NOMO-1 treated with DMSO at 0.1 percent for 48 hours (cell line): Measurements from ENCODE around the gene HOXA11.
A peak's percentile ranks its signal among the peaks of the same experiment; 100 is the strongest.

Source experiments
- DNase-seq: peaks from one replicate; lab custom pipeline; 2025; ENCODE audit not compliant: unreplicated experiment; lab: John Stamatoyannopoulos, UW

Gene HOXA11

DNA sequence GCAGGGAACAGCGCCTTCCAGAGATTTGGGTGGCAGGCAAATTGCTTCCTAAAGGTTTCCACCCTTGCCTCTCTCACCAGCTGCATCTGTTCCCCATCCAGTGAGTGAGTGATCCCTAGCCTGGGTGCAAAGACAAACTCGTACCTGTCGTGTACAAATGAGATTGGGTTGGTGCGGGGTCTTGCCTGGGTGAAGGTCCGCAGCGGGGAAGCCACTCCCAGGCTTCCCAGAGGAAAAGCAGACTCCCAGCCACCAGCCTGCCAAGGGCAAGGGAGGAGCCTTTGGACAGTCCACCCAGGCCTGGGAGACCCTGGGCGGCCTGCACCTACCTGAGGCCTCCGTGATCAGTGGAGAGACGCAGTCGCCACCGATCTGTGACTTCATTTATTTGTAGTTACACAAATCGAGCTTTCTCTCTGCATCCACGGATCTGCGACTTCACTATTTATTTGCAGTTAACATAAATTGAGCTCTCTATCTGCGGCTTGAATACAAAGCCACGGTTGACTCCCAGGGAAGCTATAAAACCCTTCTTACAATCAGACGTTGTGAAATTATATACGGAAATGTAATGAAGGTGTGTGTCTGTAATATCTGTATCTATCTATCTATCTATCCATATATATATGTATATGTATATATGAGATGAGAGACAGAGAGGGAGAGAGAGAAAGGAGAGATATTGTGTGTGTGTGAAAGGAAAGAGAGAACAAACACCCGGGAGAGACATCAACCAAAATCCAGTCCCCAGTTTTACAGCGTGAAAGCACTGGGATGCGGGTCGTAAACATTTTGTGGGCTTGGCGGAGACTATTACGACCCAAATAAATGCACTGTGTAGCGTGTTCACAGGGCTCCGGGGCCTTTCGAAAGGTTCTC lies 25.5 kb downstream of the HOXA11 start:
- DNase-seq, result no peak

DNA sequence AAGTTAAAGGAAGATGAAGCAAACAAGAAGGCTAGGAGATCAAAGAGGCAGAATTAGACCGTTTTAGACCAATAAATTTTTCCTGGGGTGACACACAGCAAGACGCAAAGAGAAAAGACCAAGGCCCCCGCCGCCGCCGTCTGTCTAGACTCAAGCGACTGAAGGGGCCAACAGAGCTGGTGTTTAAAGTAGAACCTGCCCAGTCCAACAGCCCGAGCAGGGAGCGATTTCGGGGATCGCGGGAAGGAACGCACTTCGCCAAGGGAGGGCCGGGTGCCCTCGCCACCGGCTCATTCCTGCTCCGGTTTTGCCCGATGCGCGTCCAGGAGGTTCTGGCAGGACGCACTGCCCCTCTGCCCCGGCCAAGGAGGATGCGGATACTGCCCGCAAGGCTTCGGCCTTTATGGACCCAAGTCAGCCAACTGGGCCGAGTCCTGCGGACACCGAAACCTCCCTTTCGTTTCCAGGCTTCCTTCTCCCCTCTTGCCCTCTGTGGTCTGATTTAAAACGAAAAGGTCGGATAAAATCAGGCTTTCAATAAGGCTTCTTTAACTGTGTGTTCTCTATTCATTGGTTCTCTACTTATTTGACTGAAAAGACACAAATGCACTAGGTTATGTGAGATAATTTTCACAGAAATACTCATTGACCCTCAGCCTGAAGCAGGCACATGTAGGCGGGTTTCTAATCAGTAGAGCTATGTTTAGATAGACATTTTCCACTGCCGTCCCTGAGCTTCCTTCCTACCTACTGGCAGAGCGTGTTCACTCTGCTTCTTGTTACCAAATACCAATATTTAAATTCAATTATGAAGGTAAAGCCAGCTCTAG lies 26.4 kb downstream of the HOXA11 start:
- peak; percentile 52 for DNase-seq

DNA sequence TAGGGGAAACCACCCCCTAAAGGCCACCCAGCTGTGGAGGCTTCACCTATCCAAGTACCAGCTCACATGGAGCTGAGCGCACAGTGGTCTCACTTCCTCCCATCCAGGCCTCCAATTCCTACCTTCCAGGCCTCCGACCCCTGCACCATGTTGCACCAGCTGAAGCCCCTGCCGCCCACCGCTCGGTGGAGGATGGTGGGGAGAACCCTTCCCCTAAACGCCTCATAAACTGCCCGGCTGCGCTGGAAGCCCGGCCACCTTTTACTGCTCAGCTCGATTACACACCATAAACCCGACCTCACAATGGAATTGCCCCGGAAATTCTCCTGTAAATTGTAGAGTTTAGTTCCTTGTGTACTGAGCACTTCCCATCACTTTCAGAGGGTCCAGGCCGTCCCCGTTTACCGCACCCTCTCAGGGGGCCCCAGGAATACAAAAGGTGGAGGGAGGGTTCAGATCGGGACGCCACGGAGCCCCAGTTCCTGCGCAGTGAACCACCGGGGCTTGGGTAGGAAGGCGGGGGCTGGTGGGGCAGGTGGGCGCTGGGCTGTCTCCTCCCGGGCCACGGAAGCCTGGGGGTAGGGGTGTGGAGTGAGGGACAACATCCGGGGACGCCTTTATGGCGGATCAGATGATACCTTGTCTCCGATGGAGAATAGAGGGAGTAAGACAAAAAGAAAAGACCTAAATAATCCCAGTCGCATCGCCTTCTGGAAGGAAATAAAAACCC lies 27.2 kb downstream of the HOXA11 start:
- no peak for DNase-seq

DNA sequence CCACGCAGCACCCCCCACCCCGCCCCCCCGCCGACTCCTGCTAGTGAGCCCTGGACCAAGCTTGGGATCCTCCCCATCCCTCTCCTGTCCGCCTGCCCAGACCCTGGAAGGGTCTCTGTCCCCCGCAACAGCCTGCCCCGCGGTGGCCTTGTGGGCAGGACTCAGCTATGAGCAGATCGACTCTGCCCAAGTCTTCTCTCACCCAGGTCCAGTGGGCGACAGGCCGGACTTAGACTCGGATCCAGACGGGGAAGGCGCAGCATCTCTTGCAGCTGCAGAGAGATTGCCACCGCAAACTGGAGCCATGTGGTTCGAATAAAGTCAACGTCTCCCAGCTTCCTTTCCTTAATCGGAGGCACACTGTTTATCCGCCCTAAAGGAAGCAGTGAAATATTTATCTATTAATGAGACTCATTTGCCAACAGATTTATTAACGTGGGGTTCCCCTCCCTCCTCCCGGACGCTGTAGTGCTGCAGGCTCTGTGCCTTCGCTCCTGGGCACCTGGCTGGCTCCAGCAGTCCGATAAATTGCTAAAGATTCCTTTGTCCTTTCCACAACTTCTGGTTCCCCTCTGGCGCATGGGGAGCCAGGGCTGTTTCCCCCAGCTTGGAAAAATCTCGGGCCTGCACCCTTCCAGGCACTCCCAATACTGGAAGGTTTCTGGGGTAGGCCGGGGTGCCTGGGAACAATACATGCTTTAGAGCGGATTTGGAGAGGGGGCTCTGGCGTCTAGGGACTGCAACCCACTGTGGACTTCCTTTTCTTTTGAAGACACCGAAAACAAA lies 27.9 kb downstream of the HOXA11 start:
- no peak for DNase-seq

DNA sequence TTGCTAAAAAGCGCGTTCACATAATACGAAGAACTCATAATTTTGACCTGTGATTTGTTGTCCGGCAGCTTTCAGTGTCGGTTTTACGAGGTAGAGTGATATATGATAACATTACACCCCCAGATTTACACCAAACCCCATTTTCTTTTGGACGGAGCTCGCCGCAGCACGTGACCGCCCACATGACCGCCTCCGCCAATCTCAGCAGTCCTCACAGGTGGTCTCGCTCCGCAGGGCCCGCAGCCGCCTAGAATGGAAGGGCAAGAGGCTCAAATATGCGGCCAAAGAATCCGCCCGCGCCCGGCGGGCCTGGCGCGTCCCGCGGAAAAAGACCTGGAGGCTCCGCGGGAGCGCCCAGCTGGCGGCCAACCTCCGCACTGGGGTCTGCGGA lies 28.5 kb downstream of the HOXA11 start, which contains the start of gene HOXA7:
HOXA7 (minus strand) TSS at position 168 of the 391 bp plus-strand sequence; CDS start at position 38, 130 bp downstream.
- DNase-seq, result peak; percentile 75

DNA sequence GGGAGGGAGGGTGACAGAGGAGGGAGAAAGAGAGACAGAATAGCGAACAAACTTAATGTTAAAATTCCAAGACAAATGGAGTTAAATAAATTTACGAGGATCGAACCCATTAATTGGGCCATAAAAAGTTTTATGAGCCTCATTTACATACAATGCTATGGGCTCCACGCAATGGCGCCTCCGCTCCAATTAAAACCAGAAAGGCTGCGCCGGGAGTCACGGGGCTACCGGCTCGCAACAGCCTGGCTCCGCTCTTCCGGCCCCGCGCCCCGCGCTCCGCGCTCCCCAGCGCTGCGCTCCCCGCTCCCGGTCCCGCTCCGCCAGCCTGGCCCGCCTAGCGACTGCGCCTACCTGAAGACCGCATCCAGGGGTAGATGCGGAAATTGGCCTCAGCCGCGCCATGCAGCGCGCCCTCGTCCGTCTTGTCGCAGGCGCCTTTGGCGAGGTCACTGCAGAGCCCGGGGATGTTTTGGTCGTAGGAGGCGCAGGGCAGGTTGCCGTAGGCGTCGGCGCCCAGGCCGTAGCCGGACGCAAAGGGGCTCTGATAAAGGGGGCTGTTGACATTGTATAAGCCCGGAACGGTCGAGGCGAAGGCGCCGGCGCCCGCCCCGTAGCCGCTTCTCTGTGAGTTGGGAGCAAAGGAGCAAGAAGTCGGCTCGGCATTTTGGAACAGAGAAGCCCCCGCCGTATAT lies 29.1 kb downstream of the HOXA11 start:
- no peak for DNase-seq

DNA sequence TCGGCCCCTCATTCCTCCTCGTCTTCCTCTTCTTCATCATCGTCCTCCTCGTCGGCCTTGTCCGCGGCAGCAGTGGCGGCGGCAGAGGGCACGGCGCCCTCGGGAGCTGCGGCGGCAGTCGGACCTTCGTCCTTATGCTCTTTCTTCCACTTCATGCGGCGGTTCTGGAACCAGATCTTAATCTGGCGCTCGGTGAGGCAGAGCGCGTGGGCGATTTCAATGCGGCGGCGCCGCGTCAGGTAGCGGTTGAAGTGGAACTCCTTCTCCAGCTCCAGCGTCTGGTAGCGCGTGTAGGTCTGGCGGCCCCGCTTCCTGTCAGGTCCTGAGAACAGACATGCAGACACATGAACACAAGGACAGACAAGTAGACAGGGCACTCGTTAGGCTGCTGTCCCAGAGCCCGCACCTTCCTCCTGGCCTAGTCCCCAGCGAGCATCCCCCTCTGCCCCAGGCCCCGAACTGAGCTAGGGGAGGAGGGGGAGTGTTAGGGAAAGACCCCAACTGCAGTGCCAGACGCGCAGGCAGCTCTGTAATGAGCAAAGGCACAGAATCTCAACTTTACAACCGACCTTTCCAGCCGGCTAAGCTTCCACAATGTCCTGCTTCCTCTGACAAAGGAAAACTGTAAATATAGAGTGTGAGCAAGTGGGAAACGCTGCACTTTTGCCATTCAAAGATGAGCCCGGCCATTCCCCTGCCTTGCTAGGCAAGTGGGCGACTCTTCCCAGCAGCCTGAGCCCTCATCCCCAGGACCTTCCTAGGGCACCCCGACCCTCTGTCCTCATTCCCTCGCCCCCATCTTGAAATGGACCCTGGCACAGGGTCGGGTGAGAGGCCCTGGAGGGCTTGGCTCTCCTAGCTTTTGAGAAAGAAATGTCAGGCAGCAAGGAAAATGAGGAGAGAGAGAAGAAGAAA lies 29.9 kb downstream of the HOXA11 start:
- DNase-seq, result no peak

DNA sequence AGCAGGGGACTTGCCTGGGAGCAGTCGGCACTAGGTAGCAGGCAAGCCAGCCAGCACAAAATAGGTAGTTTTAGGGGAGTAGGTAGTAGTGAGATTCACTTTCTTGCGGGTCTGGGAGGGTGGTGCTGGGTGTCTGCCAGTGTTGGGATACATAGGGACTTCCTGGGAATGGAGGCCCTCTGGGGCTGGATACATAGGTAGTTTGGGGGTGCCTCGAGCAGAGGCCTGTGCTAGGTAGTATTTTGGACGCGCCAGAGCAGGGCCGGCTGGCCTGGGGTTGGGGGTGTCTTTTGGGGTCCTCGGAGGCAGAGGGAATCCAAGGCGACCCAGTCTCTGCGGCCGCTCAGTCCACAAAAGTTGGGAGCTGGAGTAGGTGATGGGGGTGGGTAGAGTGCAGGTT lies 30.7 kb downstream of the HOXA11 start:
- no peak for DNase-seq

DNA sequence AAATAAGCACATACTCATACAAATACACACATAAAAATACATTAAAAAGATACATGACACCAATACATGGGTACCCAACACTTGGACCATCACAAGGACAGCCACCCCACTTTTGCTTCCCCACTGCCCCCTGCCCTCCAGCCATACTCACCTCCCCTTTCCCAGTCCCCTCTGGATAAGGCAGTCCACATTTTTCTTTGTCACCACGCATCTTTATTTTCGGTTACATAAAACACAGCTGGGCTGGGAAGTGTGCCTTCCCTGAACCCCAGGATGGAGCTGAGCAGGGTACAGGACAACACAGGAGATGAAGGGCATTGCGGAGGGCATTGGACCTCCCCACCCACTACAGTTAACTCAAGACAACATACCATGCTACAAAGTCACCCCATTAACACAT lies 31.5 kb downstream of the HOXA11 start:
- DNase-seq, result no peak

DNA sequence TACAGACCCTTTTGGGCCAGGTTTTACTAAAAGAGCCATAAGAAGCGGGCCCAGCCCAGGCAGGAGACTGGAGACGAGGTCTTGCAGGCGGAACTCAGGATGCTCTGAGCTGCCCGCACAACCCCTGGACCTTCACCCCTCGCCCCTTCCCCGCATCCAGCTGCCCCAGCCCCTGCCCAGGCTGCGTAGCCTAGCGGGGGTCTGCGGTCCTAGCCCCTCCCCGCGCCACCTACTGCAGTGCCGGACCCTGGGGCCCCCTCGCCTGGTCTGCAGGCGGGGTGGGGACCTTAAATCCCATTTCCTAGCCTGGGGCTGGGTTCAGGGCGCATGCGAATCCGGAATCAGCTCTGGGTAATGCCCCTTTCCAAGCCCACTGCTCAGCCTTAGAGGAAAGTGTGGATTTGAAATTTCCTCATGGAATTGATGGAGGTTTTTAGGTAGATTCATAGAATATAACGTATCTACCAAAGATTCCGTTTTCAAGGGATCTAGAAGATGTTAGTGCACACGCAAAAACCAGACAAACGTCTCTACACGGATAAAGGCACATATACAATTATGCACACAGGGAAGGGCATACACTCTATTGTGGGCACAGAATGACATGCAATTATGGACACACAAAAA lies 32.1 kb downstream of the HOXA11 start:
- DNase-seq, result no peak

DNA sequence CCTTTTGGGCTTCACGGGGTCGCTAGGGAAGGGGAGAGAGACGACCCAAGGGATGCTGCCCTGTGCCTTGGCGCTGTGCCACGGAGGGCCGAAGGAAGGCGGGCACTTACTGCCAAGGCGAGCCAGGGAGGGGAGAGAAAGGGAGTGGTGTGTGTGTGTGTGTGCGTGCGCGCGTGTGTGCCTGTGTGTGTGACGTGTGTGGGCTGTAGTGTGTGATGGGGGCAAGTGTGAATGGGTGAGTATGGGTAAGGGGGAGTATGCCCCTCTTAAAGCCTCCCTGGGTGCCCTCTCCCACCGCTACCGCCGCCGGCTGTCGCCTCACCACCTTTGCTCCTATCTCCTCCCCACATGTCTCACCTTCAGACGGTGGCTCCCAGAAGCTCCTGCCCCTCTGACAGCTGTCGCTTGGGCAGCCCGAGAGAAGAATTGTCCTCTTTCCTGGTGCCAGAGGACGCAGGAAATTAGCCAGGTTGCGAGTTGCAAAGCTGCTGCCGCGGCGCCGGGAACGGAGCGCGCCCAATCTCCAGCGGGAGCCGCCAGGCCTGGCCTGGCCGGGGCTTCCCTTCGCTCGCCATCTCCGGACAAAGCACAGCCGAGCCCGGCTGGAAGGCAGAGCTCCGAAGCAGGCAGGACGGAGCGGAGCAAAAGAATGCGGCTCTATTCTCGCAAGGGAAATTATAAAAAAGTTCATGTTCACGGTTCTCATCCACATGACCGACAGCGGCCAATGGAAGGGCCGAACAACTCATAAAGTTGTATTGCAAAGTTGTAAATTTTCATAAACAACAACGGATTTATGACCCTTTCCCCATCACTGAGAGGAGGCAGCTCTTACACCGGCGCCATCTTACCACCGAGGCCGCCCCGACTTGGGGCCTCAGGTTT lies 32.9 kb downstream of the HOXA11 start, which contains the start of gene HOXA3:
HOXA3 (minus strand) TSS at position 653 of the 885 bp plus-strand sequence. CDS start 41,943 bp downstream, outside the sequence.
- peak; percentile 87 for DNase-seq

DNA sequence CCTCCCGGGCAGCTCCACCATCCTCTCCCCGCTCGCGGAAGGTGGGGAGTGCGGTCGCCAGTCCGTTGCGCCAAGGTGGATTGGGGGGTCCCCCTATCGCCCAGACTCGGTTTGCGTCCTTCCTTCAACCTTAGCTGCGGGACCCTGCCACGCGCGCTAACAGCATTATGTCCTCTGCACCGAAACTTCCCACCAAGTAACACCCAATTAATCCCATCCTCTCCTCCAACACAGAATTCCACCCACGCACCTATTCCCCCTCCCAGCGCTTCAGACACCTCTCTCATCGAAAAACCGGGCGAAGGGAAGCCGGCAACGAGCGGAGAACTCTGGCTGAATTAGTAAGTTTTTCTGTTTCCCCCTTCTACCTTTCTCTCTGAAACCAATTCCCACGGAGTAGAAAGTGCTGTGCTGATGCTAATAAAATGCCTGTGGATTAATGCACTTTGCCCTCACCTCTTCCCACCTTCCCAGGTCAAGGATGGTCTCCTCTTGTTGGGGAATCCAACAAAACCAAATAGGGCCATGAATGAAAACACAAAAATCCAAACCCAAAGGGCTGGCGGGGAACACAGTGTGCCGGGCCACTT lies 33.6 kb downstream of the HOXA11 start:
- DNase-seq, result no peak

DNA sequence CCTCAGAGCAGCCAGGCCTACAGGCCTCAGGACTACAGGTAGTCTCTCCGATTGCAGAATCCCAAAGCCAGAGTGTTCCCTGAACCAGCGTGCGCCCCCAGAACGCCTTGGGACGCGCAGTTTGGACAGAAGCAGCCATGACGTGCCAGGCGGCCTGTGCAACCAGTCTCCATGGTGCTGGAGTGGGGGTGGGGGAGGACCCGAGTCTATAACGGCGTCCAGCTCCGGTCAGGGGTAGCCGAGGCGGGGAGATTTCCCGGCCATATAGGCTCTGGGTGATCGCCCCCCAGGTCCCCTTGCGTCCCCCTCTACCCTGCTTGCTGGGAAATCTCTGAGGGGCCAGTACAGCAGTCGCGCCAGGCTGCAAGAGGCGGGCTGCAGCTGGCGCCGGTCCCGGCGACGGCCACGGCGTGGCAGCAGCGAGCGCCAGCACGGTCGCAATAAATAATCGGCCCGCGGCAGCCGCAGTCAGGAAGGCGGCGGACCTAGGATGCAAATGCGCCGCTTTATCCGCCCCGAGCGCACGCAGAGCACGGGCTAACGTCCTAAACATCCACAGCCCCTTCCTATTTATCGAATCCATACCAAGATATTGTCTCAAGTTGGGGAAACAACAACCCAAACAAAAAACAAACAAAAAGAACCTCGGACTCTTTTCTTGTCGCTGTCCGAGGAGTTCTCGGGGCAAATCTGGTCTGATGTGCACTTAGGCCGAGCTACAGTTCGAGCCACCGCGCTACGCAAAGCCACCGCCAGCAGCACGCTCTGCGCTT lies 34.3 kb downstream of the HOXA11 start:
- peak; percentile 59 for DNase-seq

DNA sequence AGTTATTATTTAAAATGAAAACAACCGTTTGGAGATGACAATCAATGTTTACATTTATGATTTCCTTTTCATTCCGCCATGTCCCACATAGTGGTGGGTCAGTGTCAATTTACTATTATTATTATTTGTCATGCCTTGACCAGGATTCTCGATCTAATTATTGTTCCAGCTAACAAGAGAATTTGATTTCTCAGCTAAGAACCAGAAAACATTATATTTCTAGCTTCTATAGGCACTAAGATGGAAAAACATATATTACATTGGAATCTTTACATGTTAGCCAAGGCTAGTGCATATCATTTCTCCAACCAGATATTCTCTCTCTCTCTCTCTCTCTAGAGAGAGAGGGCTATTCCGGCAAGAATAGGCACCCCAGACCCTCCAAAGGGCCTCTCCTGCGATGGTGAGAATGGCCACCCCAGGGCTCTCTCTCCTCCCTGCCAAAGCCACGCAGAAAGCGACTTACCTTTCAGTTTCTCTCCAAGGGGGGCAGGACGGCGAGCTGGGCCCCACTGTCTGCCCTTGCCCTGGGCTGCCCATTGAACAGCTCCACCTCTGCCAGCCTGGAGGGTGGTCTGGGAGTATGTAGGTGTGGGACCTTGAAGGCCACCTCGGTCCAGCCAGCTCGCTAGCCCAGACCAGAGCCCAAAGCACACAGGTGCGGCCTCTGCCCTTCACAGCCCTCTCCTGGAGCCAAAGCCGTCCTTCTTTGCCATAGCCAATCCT lies 35.0 kb downstream of the HOXA11 start:
- no peak for DNase-seq
